H9 (cell line): Measurements from ENCODE around the gene ROBO4. TPM values are rescaled to one million over a fixed set of nuclear protein-coding genes. Genes with fewer than 3 reads are reported as not detected.

Experiments used
- DNase-seq: peaks from one replicate; pipeline ENCODE4 v3.0.0-alpha.2; 2017
- H2AFZ ChIP-seq: one replicate; pipeline ENCODE4 v1.6.1; 2013; ENCODE audit warnings: mild to moderate bottlenecking, low read length, control low read depth, moderate library complexity
- H2AK5ac ChIP-seq: 2 replicates; pipeline ENCODE4 v1.6.1; 2013; ENCODE audit warnings: low read length, control low read depth, mixed read lengths; ENCODE audit not compliant: insufficient read length
- H2BK120ac ChIP-seq: one replicate; pipeline ENCODE4 v1.6.1; 2013; ENCODE audit warnings: low read depth, mild to moderate bottlenecking, low read length, control low read depth, inconsistent platforms; ENCODE audit not compliant: poor library complexity, severe bottlenecking
- H2BK12ac ChIP-seq: 2 replicates; pipeline ENCODE4 v1.6.1; 2013; ENCODE audit warnings: low read length, control low read depth, mixed read lengths, low read depth; ENCODE audit not compliant: insufficient read length
- H2BK15ac ChIP-seq: 2 replicates; pipeline ENCODE4 v1.6.1; 2013; ENCODE audit warnings: low read depth, low read length, control low read depth
- H2BK20ac ChIP-seq: one replicate; pipeline ENCODE4 v1.6.1; 2013; ENCODE audit warnings: low read depth, mild to moderate bottlenecking, low read length, control low read depth, inconsistent platforms; ENCODE audit not compliant: poor library complexity, severe bottlenecking
- H2BK5ac ChIP-seq: 2 replicates; pipeline ENCODE4 v1.6.1; 2013; ENCODE audit warnings: low read length, control low read depth, mixed read lengths; ENCODE audit not compliant: insufficient read length
- H3K14ac ChIP-seq: 2 replicates; pipeline ENCODE4 v1.6.1; 2013; ENCODE audit warnings: low read length, control low read depth; ENCODE audit not compliant: insufficient read depth
- H3K18ac ChIP-seq: 2 replicates; pipeline ENCODE4 v1.6.1; 2013; ENCODE audit warnings: low read depth, mild to moderate bottlenecking, mixed read lengths, low read length, control low read depth; ENCODE audit not compliant: insufficient read length
- H3K23ac ChIP-seq: 2 replicates; pipeline ENCODE4 v1.6.1; 2013; ENCODE audit warnings: low read length, control low read depth, mixed read lengths, low read depth; ENCODE audit not compliant: insufficient read length
- H3K23me2 ChIP-seq: 2 replicates; pipeline ENCODE4 v1.6.1; 2013; ENCODE audit warnings: low read depth, mild to moderate bottlenecking, mixed read lengths, low read length, control low read depth; ENCODE audit not compliant: insufficient read length, poor library complexity, severe bottlenecking
- H3K27ac ChIP-seq: 2 replicates; pipeline ENCODE4 v1.5.1; 2013; ENCODE audit warnings: low read length, control low read depth, mixed read lengths, low read depth; ENCODE audit not compliant: insufficient read length
- H3K27me3 ChIP-seq: 2 replicates; pipeline ENCODE4 v1.6.1; 2013; ENCODE audit warnings: low read length, control low read depth, inconsistent platforms; ENCODE audit not compliant: insufficient read depth
- H3K4ac ChIP-seq: 2 replicates; pipeline ENCODE4 v1.6.1; 2013; ENCODE audit warnings: low read depth, mild to moderate bottlenecking, control low read depth, inconsistent platforms, low read length, moderate library complexity
- H3K4me1 ChIP-seq: 2 replicates; pipeline ENCODE4 v1.6.1; 2013; ENCODE audit warnings: low read length, control low read depth, inconsistent platforms; ENCODE audit not compliant: insufficient read depth
- H3K4me2 ChIP-seq: 2 replicates; pipeline ENCODE4 v1.6.1; 2013; ENCODE audit warnings: low read length, control low read depth, mixed read lengths; ENCODE audit not compliant: insufficient read length, insufficient read depth
- H3K56ac ChIP-seq: 2 replicates; pipeline ENCODE4 v1.6.1; 2013; ENCODE audit warnings: low read depth, mild to moderate bottlenecking, mixed read lengths, low read length, control low read depth; ENCODE audit not compliant: insufficient read length
- H3K79me1 ChIP-seq: 2 replicates; pipeline ENCODE4 v1.6.1; 2013; ENCODE audit warnings: low read depth, mild to moderate bottlenecking, moderate library complexity, low read length, control low read depth, inconsistent platforms; ENCODE audit not compliant: insufficient read depth, poor library complexity, severe bottlenecking
- H3K79me2 ChIP-seq: 2 replicates; pipeline ENCODE4 v1.6.1; 2013; ENCODE audit warnings: low read length, control low read depth, inconsistent platforms; ENCODE audit not compliant: insufficient read depth
- H3K9ac ChIP-seq: 2 replicates; pipeline ENCODE4 v1.6.1; 2013; ENCODE audit warnings: low read length, control low read depth, mixed read lengths; ENCODE audit not compliant: insufficient read length; ENCODE audit errors: extremely low read depth
- H3K9me3 ChIP-seq: one replicate; pipeline ENCODE4 v1.6.1; 2013; ENCODE audit warnings: low read depth, low read length, inconsistent platforms; ENCODE audit not compliant: control insufficient read depth
- H3T11ph ChIP-seq: one replicate; pipeline ENCODE4 v1.6.1; 2013; ENCODE audit warnings: mild to moderate bottlenecking, low read length, control low read depth, inconsistent platforms
- H4K20me1 ChIP-seq: one replicate; pipeline ENCODE4 v1.6.1; 2013; ENCODE audit not compliant: control insufficient read depth, insufficient read length, insufficient read depth
- H4K5ac ChIP-seq: 2 replicates; pipeline ENCODE4 v1.6.1; 2013; ENCODE audit warnings: low read depth, mild to moderate bottlenecking, mixed read lengths, low read length, control low read depth; ENCODE audit not compliant: insufficient read length
- H4K8ac ChIP-seq: replicated peaks from 2 replicates; pipeline ENCODE4 v1.6.1; 2013; ENCODE audit warnings: low read length, control low read depth, mixed read lengths, low read depth; ENCODE audit not compliant: insufficient read length
- H4K91ac ChIP-seq: 2 replicates; pipeline ENCODE4 v1.6.1; 2013; ENCODE audit warnings: low read depth, mild to moderate bottlenecking, moderate library complexity, mixed read lengths, low read length, control low read depth; ENCODE audit not compliant: insufficient read length
- H3K27ac Mint-ChIP-seq, 3 experiments: 2 replicates in 2 of 3; 3 replicates in 1 of 3; pipeline ENCODE4 v1.8.0; 2020 to 2021; ENCODE audit warnings: mixed read lengths in 3 of 3, mild to moderate bottlenecking in 1 of 3, moderate library complexity in 1 of 3
- H3K27me3 Mint-ChIP-seq: 2 replicates; pipeline ENCODE4 v1.8.0; 2021; ENCODE audit warnings: low read depth, mild to moderate bottlenecking, moderate library complexity, mixed read lengths
- H3K36me3 Mint-ChIP-seq, 3 experiments: 2 replicates in 2 of 3; 3 replicates in 1 of 3; pipeline ENCODE4 v1.8.0; 2020 to 2021; ENCODE audit warnings: low read depth in 3 of 3, mixed read lengths in 3 of 3; ENCODE audit not compliant: insufficient read depth in 1 of 3
- H3K4me1 Mint-ChIP-seq, 2 experiments: 2 replicates each; pipeline ENCODE4 v1.8.0; 2020; ENCODE audit warnings: mixed read lengths in 2 of 2
- H3K4me3 Mint-ChIP-seq, 2 experiments: 2 replicates in 1 of 2; 3 replicates in 1 of 2; pipeline ENCODE4 v1.8.0; 2020 to 2021; ENCODE audit warnings: mild to moderate bottlenecking in 2 of 2, mixed read lengths in 2 of 2, moderate library complexity in 1 of 2
- H3K9me3 Mint-ChIP-seq, 2 experiments: 2 replicates in 1 of 2; 3 replicates in 1 of 2; pipeline ENCODE4 v1.8.0; 2020; ENCODE audit warnings: mild to moderate bottlenecking in 2 of 2, mixed read lengths in 2 of 2, moderate library complexity in 1 of 2
- WGBS: extraction: QIAGEN DNeasy Blood & Tissue Kit; methylation state at CpG from one replicate; pipeline ENCODE4 v1.1.7; 2013; ENCODE audit warnings: missing lambda C conversion rate, low lambda C conversion rate, mixed read lengths; ENCODE audit not compliant: insufficient read length; ENCODE audit errors: extremely low coverage; 5-methylcytosine and 5-hydroxymethylcytosine counted together
- total RNA-seq: library from RNA; stranded (reverse); gene quantifications from 2 replicates; pipeline ENCODE4 v1.2.1, GENCODE V29; 2021
- TF ChIP-seq, protein P1 (sequence below): fragments of 200-600 bp; sonication (generic); conservative IDR thresholded peaks from 3 replicates; pipeline ENCODE4 v1.8.0; 2021; ENCODE audit warnings: antibody characterized with exemption, mild to moderate bottlenecking

The ROBO4 gene
- total RNA-seq, 1 experiment from 2014 or later: not detected

DNA sequence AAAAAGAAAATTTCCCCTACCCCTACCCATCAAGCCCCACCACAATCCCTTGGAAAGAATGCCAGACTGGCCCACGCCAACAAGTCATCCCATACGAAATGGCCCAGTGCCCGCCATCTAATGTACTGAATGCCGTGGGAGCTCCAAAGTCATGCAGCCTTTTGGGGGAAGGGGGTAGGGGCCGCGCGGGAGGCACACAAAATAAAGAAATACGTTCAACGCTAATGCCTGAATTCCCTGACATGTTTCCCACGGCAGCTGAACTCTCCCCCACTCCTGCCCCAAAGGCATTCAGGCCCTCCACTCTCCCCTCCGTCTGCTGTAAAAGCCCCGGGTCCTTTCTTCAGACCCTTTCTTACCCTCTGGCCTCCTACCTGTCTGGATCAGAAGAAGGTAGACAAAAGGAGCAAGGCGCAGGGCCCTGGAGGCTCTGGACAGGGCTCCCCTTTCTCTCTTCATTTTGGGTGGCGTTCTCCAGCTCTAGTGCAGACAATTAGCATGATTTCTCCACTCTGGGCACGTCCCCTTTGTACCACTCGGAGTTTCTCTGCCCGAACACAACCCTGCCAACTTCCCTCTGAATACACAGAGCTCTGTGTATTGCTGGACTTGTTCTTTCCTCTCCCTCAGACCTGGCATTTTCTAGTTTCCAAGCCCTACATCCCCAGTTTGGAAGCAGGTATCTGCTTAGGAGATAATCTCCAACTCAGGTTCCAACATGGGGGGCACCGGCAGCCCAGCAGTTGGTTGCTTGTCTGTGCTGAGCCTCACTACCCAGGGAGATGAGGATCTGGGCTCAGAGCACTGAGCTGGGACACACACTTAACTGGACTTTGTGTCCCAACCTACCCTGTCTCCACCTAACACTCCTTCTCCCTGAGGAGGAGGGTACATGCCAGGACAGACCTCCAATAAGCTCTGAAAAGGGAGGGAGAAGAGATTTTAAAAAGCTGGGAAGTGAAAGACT lies 38.2 kb upstream of the ROBO4 start, which contains the start of gene HEPACAM:
TSS of gene HEPACAM (minus strand) at position 500 of the 967 bp plus-strand sequence. CDS start at position 459, 41 bp downstream.
- no peaks in the 10 kb centered on the region for H4K20me1 ChIP-seq
- no peaks in the 10 kb centered on the region; the same call in 1 of the 2 replicates for H3K27me3 ChIP-seq
- TF ChIP-seq, protein P1, sequence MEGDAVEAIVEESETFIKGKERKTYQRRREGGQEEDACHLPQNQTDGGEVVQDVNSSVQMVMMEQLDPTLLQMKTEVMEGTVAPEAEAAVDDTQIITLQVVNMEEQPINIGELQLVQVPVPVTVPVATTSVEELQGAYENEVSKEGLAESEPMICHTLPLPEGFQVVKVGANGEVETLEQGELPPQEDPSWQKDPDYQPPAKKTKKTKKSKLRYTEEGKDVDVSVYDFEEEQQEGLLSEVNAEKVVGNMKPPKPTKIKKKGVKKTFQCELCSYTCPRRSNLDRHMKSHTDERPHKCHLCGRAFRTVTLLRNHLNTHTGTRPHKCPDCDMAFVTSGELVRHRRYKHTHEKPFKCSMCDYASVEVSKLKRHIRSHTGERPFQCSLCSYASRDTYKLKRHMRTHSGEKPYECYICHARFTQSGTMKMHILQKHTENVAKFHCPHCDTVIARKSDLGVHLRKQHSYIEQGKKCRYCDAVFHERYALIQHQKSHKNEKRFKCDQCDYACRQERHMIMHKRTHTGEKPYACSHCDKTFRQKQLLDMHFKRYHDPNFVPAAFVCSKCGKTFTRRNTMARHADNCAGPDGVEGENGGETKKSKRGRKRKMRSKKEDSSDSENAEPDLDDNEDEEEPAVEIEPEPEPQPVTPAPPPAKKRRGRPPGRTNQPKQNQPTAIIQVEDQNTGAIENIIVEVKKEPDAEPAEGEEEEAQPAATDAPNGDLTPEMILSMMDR: no peak
- H3K18ac ChIP-seq: no peak within 1 kb of the TSS
- DNase-seq: no peak
- H3K4me2 ChIP-seq: no peak within 1 kb of the TSS
- no peaks in the 10 kb centered on the region for H3K79me2 ChIP-seq
- H2BK5ac ChIP-seq: no peak within 1 kb of the TSS
- H2BK120ac ChIP-seq: no peak within 1 kb of the TSS
- Mint-ChIP-seq H3K4me3 (no peak within 1 kb of the TSS), H3K27ac (no peak within 1 kb of the TSS), H3K27me3 (peaks cover 27% of the 10 kb centered on the region), H3K4me1 (peaks cover 0 to 7% of the 10 kb centered on the region in 2 experiments; a peak in 1 of 4 replicates), H3K9me3 (no peaks in the 10 kb centered on the region), H3K36me3 (no peaks in the 10 kb centered on the region)
- no peaks in the 10 kb centered on the region for H3K23me2 ChIP-seq
- no peaks in the 10 kb centered on the region for H3K9me3 ChIP-seq
- H3K9ac ChIP-seq: no peak within 1 kb of the TSS
- no peak within 1 kb of the TSS for H3T11ph ChIP-seq
- no peak within 1 kb of the TSS for H2BK15ac ChIP-seq
- H2AK5ac ChIP-seq: no peak within 1 kb of the TSS
- no peak within 1 kb of the TSS for H4K5ac ChIP-seq
- H3K4ac ChIP-seq: no peak within 1 kb of the TSS
- H3K14ac ChIP-seq: no peak within 1 kb of the TSS
- no CpG with 5 or more reads among the region's 18 CpGs for WGBS
- no peak within 1 kb of the TSS for H2BK12ac ChIP-seq
- H3K27ac ChIP-seq: no peak within 1 kb of the TSS
- no peak within 1 kb of the TSS for H2BK20ac ChIP-seq
- no peaks in the 10 kb centered on the region for H3K79me1 ChIP-seq
- no peak within 1 kb of the TSS for H3K56ac ChIP-seq
- no peak within 1 kb of the TSS for H2AFZ ChIP-seq
- no peak within 1 kb of the TSS for H4K91ac ChIP-seq
- H4K8ac ChIP-seq: no peak within 1 kb of the TSS
- no peaks in the 10 kb centered on the region for H3K4me1 ChIP-seq
- H3K23ac ChIP-seq: no peak within 1 kb of the TSS
